HG03175 (cell line): ENCODE data around the gene CDKAL1.
"Not testable (repeated sequence)": the region's sequence is repeated elsewhere in the genome, so short reads cannot be mapped to it uniquely, and the experiment has no call there.

ENCODE experiments used
- ATAC-seq: cut with Tn5 transposase; IDR thresholded peaks from one replicate; pipeline ENCODE4 v1.9.1; 2021; ENCODE audit warnings: mild to moderate bottlenecking, moderate library complexity; ENCODE audit not compliant: unreplicated experiment

The CDKAL1 gene

DNA sequence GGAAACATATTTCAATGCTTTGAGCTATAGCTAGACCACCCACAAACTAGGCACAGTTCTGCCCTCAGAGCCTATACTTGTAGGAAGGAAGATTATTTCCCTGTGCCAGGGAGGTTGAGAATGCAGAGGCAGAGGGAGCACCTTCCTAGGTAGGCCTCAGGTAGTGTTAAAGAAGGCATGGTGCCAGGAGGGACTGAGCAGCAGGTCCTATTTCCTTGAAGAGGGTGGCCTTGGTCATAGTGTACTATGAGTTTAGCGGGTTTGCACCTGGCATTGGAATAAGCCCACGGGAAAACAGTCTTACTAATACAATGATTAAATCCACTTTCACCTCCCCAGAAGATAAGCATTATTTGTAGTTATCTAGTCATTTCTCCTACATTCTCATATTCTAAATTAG, 375.4 kb downstream of the CDKAL1 start:
- ATAC-seq = no peak

DNA sequence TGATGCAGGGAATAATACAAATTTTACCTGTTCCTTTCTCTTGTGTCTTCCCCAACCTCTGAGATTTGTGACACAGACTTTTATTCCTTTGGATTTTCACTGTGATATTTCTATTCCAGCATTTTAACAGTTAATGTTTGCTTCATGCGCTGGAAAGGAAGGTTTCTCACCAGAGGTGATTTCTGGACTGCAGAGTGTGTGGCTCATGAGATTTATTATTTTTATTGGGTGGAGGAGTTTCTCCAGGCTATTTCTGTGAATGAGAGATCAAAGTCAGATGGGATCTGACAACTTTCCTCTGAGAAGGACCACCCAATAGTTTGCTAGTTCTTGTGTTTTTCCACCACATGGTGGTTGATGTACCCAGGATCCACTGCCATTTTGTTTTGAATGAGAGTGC, 377.5 kb downstream of the CDKAL1 start:
- ATAC-seq = no peak

DNA sequence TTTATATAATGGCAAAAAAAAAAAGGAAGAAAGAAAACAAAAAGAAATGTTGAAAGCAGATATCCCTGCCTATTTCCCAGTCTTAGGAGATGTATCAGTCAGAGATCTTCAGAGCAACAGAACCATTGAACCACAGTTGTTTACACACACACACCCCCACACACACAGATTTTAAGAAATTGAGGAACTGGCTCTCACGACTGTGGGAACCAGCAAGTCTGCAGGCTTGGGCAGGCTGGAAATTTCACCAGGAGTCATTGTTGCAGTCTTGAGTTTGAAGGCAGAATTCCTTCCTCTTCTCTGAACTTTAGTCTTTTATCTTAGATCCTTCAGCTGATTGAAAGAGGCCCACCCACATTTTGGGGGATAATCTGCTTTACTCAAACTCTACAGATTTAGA, 380.9 kb downstream of the CDKAL1 start:
- ATAC-seq = no peak

DNA sequence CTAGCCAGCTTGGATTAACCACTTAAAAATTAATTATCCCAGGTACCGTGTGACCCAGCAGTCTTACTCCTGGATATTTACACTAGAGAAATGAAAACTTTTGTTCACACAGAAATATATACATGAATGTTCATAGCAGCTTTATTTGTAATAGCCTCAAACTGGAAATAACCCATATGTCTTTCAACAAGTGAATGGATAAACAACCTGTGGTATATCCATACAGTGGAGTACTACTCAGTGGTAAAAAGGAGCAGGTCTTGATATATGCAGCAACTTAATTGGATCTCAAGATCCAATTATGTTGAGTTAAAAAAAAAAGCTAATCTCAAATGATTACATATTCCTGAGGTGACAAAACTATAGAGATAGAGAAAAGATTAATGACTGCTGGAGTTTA, 381.4 kb downstream of the CDKAL1 start:
- no peak for ATAC-seq

DNA sequence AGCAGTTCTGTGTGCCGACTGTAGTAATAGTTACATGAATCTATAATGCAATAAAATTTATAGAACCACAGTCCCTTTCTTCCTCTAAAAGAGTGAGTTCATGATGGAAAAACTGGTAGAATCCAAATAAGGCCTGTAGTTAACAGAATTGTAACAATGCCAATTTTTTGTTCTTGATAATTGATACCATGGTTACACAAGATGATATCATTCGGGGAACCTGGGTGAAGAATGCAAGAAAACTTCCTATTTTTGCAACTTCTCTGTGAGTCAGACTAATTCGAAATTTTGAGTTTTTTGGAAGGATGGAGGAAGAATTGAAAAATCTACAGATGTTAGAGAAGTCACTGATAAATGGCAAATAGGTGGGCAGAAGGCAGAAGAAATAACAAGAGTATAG, 381.8 kb downstream of the CDKAL1 start:
- no peak for ATAC-seq

DNA sequence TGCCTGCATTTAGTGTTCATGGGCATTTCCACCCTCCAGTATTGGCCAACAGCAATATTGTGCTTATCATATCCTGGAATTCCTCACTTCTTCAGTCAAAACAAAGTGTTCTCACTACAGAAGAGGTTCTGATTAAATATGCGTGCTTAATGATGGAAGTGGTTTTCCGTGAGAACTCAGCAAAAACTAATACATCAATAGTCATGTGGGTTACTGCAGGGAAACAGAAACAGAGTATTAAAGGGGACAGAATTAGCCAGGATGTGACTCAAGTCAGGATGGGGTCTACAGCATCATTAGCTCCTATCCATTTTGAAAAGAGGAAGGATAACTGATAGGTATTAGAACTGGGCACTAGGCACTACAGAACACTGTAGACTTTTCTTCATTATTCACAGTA, 384.6 kb downstream of the CDKAL1 start:
- ATAC-seq = peak; percentile 42

DNA sequence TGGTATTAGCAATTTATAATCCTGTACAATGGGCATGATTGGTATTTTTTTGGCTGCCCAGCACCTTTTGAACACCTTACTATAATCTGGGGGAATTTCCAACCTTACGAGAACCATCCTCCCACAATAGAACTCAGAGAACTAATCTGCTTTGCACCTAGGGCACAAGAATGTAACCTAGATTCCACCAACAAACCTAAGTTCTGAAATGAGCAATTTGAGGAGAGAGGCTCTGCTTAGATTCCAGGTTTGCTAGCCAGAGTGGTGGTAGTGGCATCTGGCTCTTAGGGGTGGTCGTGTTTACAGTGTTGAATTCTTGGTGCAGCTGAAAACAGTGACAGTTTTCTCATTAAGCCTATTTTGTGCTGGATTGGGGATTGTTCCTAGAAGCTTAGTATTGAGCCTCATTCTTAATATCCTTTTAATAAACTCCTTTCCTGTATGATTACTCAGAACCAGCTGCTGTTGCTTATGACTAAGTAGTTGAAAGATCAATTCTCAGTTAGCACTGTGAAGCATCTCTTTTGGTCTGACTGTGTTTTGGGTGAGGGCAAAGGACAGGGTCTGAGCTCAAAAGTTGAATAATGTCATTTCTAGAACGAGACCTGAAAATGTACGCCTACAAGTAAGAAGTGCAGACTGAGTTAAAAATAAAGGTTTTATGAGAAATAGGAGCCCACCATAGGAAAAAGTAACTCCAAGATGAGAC, 385.6 kb downstream of the CDKAL1 start:
- ATAC-seq = peak; percentile 83

DNA sequence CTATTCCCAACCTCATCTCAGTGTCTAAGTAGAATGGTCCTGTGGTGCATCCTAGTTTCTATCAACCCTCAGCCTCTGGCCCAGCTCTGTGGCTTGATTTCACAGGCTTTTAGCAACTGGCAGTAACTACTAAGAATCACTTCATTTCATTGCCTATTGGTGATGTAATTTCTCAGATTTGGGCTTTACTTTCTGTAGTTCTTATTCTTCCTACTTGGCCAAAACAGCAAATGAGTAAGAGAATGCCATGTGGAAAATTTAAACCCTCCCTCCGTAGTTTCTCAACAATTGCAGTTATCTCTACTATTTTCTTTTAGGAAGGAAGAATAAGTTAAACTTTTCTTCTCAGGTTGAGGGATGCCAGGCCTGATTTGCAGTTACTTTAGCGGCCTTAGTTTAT, 387.3 kb downstream of the CDKAL1 start:
- ATAC-seq = no peak

DNA sequence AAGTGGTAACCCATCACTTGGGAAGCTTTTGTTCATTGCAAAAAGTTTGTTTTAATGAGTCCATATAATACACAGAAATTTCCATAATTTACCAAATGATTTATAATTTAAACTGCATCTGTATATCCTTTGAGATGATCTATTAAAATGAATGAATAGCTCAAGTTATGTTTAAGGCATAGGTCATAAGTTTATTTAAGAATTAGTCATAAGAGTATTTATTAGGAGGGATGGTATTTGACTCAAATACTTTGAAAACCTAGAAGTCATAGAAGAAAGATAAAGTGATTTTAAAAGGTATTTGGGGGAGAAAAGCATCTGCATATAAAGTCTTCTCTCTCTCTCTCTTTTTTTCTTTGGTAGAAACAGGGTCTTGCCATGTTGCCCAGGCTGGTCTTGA, 388.5 kb downstream of the CDKAL1 start:
- no peak for ATAC-seq

DNA sequence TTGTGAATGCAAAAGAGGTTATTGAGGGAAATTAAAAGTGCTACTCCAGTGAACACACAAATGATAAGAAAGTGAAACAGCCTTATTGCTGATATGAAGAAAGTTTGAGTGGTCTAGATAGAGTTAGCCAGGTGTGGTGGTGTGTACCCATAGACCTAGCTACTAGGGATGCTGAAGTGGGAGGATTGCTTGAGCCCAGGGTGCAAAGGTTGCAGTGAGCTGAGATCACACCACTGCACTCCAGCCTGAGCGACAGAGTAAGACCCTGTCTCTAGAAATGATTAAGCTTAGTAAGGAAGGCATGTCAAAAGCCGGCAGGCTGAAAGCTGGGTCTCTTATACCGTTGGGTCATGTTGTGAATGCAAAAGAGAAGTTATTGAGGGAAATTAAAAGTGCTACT, 389.8 kb downstream of the CDKAL1 start:
- ATAC-seq = not testable (repeated sequence)

DNA sequence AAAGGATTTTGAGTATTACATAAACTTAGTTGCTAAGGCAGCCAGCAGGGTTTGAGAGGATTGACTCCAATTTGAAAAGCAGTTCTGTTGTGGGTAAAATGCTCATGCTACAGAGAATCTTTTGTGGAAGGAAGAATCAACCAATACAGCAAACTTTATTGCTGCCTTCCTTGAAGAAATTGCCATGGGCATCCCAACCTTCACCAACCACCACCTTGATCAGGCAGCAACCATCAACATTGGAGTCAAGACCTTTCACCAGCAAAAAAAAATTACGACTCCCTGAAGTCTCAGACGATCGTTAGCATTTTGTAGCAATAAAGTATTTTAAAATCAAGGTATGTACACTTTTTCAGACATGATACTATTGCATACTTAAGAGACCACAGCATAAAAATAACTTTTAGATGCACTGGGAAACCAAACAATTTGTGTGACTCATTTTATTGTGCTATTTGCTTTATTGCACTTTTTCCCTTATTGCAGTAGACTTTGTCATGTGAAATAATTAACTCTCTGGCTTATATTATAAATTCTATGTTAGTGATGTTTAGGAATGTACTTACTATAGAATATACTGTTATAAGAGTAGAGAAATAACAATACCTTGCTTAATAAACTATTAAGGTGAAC, 390.8 kb downstream of the CDKAL1 start:
- no peak for ATAC-seq

DNA sequence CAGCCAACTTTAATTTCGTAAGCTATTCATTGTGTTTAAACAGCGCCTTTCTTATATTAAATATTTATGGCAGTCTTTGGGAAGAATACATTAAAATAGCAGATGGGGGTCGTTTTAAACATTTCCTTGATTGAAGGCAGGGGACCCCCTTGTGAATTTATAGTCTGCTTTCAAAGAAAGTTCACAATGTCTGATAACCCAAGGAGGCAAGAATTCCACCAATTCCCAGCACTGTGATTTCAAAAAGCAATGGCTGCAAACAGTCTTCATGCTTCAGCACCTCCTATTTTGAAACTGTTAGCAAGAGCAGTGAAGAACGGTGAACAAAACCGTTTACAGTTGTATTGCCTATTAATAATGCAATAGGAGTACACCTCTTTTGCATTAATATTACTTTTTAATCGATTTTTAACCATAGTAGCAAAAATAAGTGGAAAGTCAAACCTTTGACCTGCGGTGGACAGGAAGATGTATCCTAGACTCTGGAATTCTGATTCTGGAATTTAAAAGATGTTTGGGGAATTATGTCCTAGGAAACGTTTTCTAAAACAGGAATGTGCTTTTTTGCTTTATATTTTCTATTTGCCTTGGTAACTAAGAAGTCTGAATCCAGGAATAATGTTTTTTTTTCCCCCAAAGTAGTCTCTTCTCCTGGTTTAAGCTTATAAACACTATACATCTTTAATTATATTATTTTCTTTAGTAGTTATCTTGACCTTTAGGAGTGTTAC, 393.0 kb downstream of the CDKAL1 start:
- ATAC-seq = no peak

DNA sequence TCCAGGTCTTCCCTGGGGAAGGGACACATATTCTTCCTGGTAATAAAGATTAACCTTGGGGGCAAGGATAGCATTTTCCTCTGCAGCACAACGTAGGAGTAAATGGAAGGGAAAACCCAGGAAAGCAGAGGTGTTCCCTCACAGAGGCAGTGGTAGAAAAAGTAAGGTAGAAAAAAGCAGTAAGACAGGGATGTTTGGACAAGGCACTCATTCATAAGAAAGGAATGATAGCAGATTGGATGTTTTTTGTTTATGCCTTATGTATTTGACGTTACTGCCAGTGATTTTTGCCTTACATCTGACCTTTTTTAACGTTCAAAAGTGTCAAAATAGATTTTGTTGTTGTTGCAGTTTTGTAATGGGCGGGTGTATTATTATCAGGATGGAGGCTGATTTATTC, 395.0 kb downstream of the CDKAL1 start:
- no peak for ATAC-seq

DNA sequence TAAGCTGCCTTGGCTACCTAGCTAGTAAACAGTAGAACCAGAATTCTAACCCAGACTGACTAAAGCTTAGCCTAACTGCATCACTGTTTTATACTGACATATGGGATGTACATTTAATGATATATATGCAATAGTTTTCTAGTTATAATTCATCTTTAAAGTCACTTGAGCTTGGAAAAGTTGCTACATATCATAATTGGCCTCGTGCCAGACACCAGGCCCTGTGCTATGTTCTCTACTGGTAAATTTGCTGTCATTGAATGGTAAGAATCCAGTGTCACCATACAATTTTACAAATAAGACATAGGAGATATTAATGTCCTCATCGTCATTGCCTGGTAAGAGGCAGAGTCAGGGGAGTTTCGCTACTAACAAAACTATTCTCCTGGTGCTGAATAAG, 396.8 kb downstream of the CDKAL1 start:
- no peak for ATAC-seq

DNA sequence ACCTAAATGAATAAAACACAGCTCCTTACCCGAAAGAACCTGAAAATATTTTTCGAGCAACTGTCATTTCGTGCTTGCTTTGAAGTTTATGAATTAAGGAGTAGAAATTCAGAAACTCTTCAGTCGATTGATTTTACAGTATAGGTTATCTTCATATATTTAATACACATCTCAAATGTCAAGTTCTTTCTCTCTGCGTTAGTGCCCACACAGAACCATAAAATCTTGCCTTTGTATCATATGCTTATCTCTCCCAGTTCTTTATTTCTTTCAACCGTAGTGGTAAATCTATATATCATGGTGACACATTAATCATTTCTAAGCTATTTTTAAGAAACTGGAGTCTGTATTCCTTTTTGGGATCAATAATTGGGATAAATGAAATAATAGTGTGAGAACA, 397.5 kb downstream of the CDKAL1 start:
- ATAC-seq = no peak

DNA sequence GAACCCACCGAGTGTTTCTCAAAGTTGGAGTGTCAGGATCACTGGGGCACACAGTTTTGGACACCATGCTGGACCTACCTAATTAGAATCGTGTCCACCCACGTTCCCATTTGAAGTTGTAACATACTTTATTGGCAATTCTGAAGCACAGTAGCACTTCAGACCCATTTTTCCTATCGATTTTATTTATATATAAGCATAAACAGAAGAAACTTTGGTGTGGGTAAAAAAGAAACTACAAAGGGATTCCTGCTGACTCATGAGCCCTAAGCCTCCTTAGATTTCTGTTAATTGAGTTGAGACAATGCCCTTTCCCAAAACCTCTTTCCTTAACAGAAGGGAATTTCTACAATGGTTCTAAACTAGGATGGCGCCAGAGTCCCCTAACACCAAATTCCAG, 398.0 kb downstream of the CDKAL1 start:
- ATAC-seq = no peak

DNA sequence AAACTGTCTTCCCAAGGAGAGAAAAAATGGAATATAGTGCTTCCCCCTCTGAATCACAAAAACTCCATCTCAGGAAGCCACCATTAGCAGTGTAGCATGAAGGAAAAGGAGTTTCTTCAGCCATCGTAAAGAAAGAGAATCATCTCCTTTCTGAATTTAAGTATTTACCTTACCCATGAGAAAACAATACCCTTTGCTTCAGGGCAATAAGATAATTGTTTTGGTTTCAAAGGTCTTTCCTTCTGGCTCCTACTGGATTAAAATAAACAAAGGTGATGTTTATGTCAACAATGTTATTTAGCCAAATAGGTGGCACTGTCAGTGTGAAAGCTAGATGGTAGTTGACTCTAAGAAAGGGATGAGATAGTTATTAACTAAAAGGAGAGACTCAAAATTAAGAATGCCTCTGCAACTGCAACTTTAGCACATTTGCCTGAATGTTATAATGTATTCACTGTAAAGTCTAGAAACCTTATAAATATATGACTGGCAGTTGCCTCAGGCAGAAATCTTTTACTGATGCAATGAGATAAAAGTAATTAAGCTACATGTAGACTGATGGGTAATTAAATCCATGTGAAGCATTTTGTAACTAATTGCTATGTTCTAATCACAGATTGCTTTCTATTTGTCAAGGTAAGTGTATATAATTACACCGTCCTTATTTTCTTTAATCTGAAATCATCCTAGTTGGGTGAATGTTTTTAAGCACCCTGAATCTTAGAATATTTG, 399.0 kb downstream of the CDKAL1 start:
- no peak for ATAC-seq

DNA sequence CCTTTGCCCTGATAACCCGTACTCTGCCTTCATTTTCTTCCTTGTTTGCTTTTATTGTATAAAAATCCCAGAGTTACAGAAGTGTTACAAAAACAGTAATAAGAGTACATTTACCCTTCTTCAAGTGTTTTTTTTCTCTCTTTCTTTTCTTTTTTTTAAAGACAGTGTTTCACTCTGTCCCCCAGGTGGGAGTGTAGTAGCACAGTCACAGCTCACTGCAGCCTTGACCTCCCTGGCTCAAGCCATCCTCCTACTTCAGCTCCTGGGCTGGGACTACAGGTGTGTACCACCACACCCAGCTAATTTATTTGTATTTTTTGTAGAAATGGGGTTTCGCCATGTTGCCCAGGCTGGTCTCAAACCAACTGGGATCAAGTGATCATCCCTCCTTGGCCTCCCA, 402.7 kb downstream of the CDKAL1 start:
- no peak for ATAC-seq

DNA sequence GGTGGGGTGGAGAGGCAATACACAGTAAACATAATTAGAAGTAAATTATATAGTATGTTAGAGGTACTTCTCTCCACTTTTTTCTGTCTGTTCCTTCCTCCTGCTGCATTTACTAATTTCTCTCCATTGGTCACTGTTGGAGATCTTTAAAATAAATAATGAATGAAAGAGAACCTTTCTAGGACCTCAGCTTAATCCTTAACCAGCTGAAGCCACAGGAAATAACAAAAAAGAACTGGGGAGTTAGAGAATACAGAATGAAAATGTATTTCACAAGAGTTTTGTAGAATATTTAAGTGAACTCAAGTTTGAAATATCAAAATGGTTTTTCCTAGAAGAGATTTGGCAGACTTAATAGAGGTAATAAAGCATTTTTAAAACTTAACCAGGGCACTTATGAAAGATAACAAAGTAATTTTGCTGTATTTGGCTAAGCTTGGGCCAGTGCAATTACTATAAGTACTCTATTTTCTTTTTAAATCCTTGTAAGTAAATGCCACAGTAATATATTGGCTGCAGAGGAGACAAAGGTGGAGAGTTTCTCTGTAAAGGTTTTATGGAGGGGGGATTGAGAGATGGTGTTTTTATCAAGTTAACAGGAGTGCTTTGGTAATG, 405.0 kb downstream of the CDKAL1 start:
- ATAC-seq = peak; percentile 53

DNA sequence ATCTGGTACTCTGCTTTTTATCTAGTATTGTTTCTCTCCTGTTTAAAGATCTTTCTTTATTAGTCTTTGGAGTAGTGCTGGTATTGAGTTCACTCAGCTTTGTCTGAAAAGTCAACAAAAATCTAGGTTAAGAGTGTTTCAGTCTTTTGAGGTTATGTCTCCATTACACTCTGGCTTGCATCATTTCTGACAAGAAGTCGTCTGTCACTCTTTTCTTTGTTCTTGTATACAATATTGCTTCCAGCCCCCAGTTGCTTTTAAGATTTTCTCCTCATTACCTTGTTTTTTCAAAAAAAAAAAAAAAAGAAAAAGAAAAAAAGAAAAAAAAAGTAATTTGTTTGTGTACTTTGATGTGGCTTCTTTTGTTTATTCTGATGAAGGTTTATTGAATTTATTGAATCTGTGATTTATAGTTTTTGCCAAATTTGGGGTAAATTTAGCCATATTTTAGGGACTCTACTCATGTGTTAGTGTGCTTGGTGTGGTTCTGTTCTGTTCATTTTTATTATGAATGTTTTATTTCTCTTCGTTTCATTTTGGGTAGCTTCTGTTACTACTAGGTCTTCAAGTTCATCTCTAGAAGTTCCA, 408.9 kb downstream of the CDKAL1 start:
- ATAC-seq = no peak

DNA sequence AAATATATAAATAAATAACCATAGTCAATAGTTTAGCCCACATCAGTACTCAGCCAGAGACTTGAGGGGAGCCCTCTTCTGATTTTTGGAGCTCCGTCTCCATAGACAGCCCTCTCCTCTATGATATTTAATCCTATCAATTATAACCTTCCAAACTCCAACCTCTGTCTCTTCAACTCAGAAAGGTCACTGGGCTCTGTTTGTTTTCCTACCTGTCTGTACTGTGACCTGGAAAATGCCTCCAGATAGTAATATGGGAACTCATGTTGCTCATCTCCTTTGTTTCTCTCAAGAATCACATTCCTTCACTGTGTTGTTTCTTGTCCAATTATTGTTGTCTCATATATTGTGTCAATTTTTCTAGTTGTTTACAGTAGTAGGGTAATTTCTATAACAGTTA, 409.7 kb downstream of the CDKAL1 start:
- no peak for ATAC-seq
